HepG2 (cell line): ENCODE data around the gene SMIM1. TPM values are rescaled to one million over a fixed set of nuclear protein-coding genes. Genes with fewer than 3 reads are reported as not detected.

Source experiments
- ARID2 ChIP-seq: sonication (generic); formaldehyde crosslinking; IDR thresholded peaks from 2 replicates; pipeline ENCODE4 v1.8.1; 2022; ENCODE audit warnings: mild to moderate bottlenecking, missing genetic modification reagents, borderline replicate concordance
- CREM ChIP-seq, 2 experiments: sonication (generic) in 1 of 2; formaldehyde crosslinking in 1 of 2; IDR thresholded peaks; 2 replicates each; pipeline versions ENCODE4 v1.4.0 to v1.6.1; 2016 to 2020; ENCODE audit warnings: antibody characterized with exemption in 1 of 2, mild to moderate bottlenecking in 1 of 2, missing genetic modification reagents in 1 of 2
- ELK4 ChIP-seq: sonication (generic); formaldehyde crosslinking; IDR thresholded peaks from 2 replicates; pipeline ENCODE4 v1.9.0; 2021; ENCODE audit warnings: missing genetic modification reagents, borderline replicate concordance
- HES4 ChIP-seq: sonication (generic); formaldehyde crosslinking; IDR thresholded peaks from 2 replicates; pipeline ENCODE4 v1.9.0; 2021; ENCODE audit warnings: mild to moderate bottlenecking, missing genetic modification reagents, borderline replicate concordance
- ISL2 ChIP-seq: sonication (generic); formaldehyde crosslinking; IDR thresholded peaks from 2 replicates; pipeline ENCODE4 v1.5.0; 2020; ENCODE audit warnings: missing genetic modification reagents
- KLF15 ChIP-seq: sonication (generic); formaldehyde crosslinking; IDR thresholded peaks from 2 replicates; pipeline ENCODE4 v1.8.1; 2023; ENCODE audit warnings: borderline replicate concordance, mild to moderate bottlenecking, inconsistent platforms, missing genetic modification reagents, mixed read lengths
- MIXL1 ChIP-seq: IDR thresholded peaks from 2 replicates; pipeline ENCODE4 v1.6.1; 2016
- NONO ChIP-seq, 2 experiments: fragments of 450-650 bp in 1 of 2; sonication (generic) in 1 of 2; formaldehyde crosslinking in 1 of 2; IDR thresholded peaks in 1 of 2; conservative IDR thresholded peaks in 1 of 2; 2 replicates each; pipeline versions ENCODE4 v1.6.1 to v1.8.0; 2017 to 2022; ENCODE audit warnings: mild to moderate bottlenecking in 1 of 2, missing genetic modification reagents in 1 of 2, moderate library complexity in 1 of 2
- PITX1 ChIP-seq: sonication (generic); formaldehyde crosslinking; IDR thresholded peaks from 2 replicates; pipeline ENCODE4 v1.5.1; 2020; ENCODE audit warnings: mild to moderate bottlenecking, missing genetic modification reagents
- POLR2G ChIP-seq: fragments of 200-400 bp; formaldehyde crosslinking; IDR thresholded peaks from 2 replicates; pipeline ENCODE4 v1.6.1; 2018; ENCODE audit warnings: mild to moderate bottlenecking, low read depth, low read length, moderate library complexity
- TBX3 ChIP-seq: fragments of 450-650 bp; IDR thresholded peaks from 2 replicates; pipeline ENCODE4 v1.6.1; 2017; ENCODE audit warnings: antibody characterized with exemption, mild to moderate bottlenecking, inconsistent platforms, borderline replicate concordance
- THAP8 ChIP-seq: sonication (generic); formaldehyde crosslinking; IDR thresholded peaks from 2 replicates; pipeline ENCODE4 v1.5.1; 2020; ENCODE audit warnings: missing genetic modification reagents, mild to moderate bottlenecking, borderline replicate concordance
- USF2 ChIP-seq, 2 experiments: sonication (generic) in 1 of 2; formaldehyde crosslinking in 1 of 2; IDR thresholded peaks; 2 replicates each; pipeline versions ENCODE4 v1.5.1 to v1.6.1; 2011 to 2020; ENCODE audit warnings: borderline replicate concordance in 1 of 2, low read depth in 1 of 2, low read length in 1 of 2, mild to moderate bottlenecking in 1 of 2, missing genetic modification reagents in 1 of 2, moderate library complexity in 1 of 2
- ZNF143 ChIP-seq: sonication (generic); formaldehyde crosslinking; IDR thresholded peaks from 2 replicates; pipeline ENCODE4 v1.4.0; 2020; ENCODE audit warnings: missing genetic modification reagents
- ZNF232 ChIP-seq: sonication (generic); formaldehyde crosslinking; IDR thresholded peaks from 2 replicates; pipeline ENCODE4 v1.4.0; 2020; ENCODE audit warnings: missing genetic modification reagents, borderline replicate concordance
- ZNF235 ChIP-seq: sonication (generic); formaldehyde crosslinking; IDR thresholded peaks from 2 replicates; pipeline ENCODE4 v1.8.1; 2023; ENCODE audit warnings: mild to moderate bottlenecking, missing genetic modification reagents, borderline replicate concordance
- ZNF274 ChIP-seq: sonication (generic); formaldehyde crosslinking; IDR thresholded peaks from 2 replicates; pipeline ENCODE4 v1.5.1; 2020; ENCODE audit warnings: mild to moderate bottlenecking, missing genetic modification reagents
- ZNF513 ChIP-seq: sonication (generic); formaldehyde crosslinking; conservative IDR thresholded peaks from 2 replicates; pipeline ENCODE4 v1.5.0; 2020; ENCODE audit warnings: missing genetic modification reagents
- ZNF557 ChIP-seq: sonication (generic); formaldehyde crosslinking; IDR thresholded peaks from 2 replicates; pipeline ENCODE4 v1.4.0; 2020; ENCODE audit warnings: missing genetic modification reagents
- ZNF558 ChIP-seq: sonication (generic); formaldehyde crosslinking; IDR thresholded peaks from 2 replicates; pipeline ENCODE4 v1.9.0; 2022; ENCODE audit warnings: mild to moderate bottlenecking, missing genetic modification reagents, borderline replicate concordance
- ZNF746 ChIP-seq: sonication (generic); formaldehyde crosslinking; IDR thresholded peaks from 2 replicates; pipeline ENCODE4 v1.8.0; 2022; ENCODE audit warnings: mild to moderate bottlenecking, missing genetic modification reagents
- ZNF772 ChIP-seq: sonication (generic); formaldehyde crosslinking; IDR thresholded peaks from 2 replicates; pipeline ENCODE4 v1.5.0; 2020; ENCODE audit warnings: mild to moderate bottlenecking, missing genetic modification reagents
- ZNF878 ChIP-seq: sonication (generic); formaldehyde crosslinking; IDR thresholded peaks from 2 replicates; pipeline ENCODE4 v1.8.1; 2023; ENCODE audit warnings: mild to moderate bottlenecking, missing genetic modification reagents, moderate library complexity
- polyA plus RNA-seq, 8 experiments: library from polyadenylated mRNA; depleted of rRNA in 3 of 8; stranded (reverse) in 7 of 8; unstranded in 1 of 8; fragments of >200 nt; fragmentation: Illumina TruSeq in 4 of 8; extraction: Trizol in 4 of 8; gene quantifications; 2 replicates each; pipeline versions ENCODE4 v1.2.1 to v1.2.3, GENCODE V29; 2011 to 2016; ENCODE audit warnings: low read depth in 4 of 8, missing spikeins in 1 of 8, mixed read lengths in 1 of 8; ENCODE audit not compliant: insufficient read depth in 1 of 8
- total RNA-seq, 5 experiments: library from RNA; depleted of rRNA; stranded (reverse); fragments of >200 nt; fragmentation: Illumina TruSeq; extraction: Trizol; gene quantifications; 2 replicates each; pipeline ENCODE4 v1.2.3, GENCODE V29; 2016; ENCODE audit warnings: low read depth in 1 of 5

Gene SMIM1
- total and polyA plus RNA-seq, 2 of the 13 experiments (the other 11 are each of a cell fraction or from before 2014, with no cell fraction given): 12.4 to 56.3 TPM

GRCh38 chr1:3772027-3772714 is 378 bp upstream of the SMIM1 start (continued):
- no peak for TF ChIP-seq ZNF772 (CRISPR knock-in tag)
- peak; percentile 22; the same call in 1 of the 2 replicates for TF ChIP-seq THAP8 (CRISPR knock-in tag)
- no peak; the same call in 1 of the 2 replicates for TF ChIP-seq ZNF232 (CRISPR knock-in tag)
- no peak for TF ChIP-seq USF2 (IDR thresholded peaks at IDR 0.05; ENCODE audit: low read depth, low read length)
- TF ChIP-seq USF2 (CRISPR knock-in tag; IDR thresholded peaks at IDR 0.05; ENCODE audit: borderline replicate concordance): 0 out of 2 replicates have a peak, but pooled peaks have one; percentile 37
- TF ChIP-seq KLF15 (CRISPR knock-in tag): no peak; the same call in 1 of the 2 replicates
- no peak for TF ChIP-seq ZNF558 (CRISPR knock-in tag)
- TF ChIP-seq PITX1 (CRISPR knock-in tag): 0 out of 2 replicates have a peak, but pooled peaks have one; percentile 9
- TF ChIP-seq ARID2: no peak
- TF ChIP-seq ZNF513 (CRISPR knock-in tag): no peak
- TF ChIP-seq ZNF274 (CRISPR knock-in tag): peak; percentile 53; the same call in 1 of the 2 replicates
- TF ChIP-seq ZNF878: peak; percentile 61; the same call in 1 of the 2 replicates
- TF ChIP-seq TBX3: no peak
- TF ChIP-seq ZNF746: 0 out of 2 replicates have a peak, but pooled peaks have one; percentile 57
- TF ChIP-seq ZNF143 (CRISPR knock-in tag): peak; percentile 22; the same call in 1 of the 2 replicates
- TF ChIP-seq MIXL1 (CRISPR knock-in tag): no peak
- TF ChIP-seq NONO (IDR thresholded peaks at IDR 0.05): no peak
- TF ChIP-seq NONO (CRISPR knock-in tag; conservative IDR thresholded peaks at IDR 0.05): peak; percentile 43; the same call in 1 of the 2 replicates
- no peak for TF ChIP-seq ZNF557 (CRISPR knock-in tag)
- no peak for TF ChIP-seq CREM (IDR thresholded peaks at IDR 0.05)
- TF ChIP-seq CREM (CRISPR knock-in tag; IDR thresholded peaks at IDR 0.05): no peak
- TF ChIP-seq ELK4 (CRISPR knock-in tag): no peak
- TF ChIP-seq ISL2 (CRISPR knock-in tag): no peak
- peak; percentile 58 for TF ChIP-seq POLR2G
- peak; percentile 48; the same call in 1 of the 2 replicates for TF ChIP-seq ZNF235
- TF ChIP-seq HES4 (CRISPR knock-in tag): peak; percentile 62; the same call in 1 of the 2 replicates
